Measurements from ENCODE around the gene WNK2.
"Not testable (repeated sequence)": the region's sequence is repeated elsewhere in the genome, so short reads cannot be mapped to it uniquely, and the experiment has no call there.

The WNK2 gene

GRCh38 chr9:93240891-93241334 lies 57.0 kb downstream of the WNK2 start:
- DNase-seq: no peak

GRCh38 chr9:93243112-93243511 lies 59.2 kb downstream of the WNK2 start:
- no peak for DNase-seq

- DNase-seq: no peak
These were observed 60.2 kb downstream of the WNK2 start for GRCh38 chr9:93244101-93244500.

- DNase-seq: no peak
These were observed 60.8 kb downstream of the WNK2 start for GRCh38 chr9:93244510-93245436.

- no peak for DNase-seq
These were observed 61.6 kb downstream of the WNK2 start for GRCh38 chr9:93245437-93245970.

DNA sequence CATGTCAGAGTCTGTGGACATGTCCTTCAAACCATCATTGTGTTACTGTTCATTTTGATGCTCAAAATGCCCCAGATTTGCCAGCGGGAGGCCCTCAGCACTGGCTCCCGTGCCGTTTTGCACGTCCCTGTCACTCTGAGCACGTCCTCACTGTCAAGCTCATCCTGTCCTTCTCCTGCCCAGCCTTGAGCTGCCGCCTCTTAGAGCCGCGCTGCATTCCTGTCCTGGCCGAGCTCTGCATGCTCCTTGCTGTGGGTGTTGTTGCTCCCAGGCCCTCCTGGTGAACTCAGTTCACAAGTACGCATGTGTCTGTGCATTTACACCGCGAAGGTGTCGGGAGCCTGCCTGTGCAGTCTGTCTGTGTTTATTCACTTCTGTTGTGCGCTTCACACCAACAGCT lies 62.2 kb downstream of the WNK2 start:
- no peak for DNase-seq

DNA sequence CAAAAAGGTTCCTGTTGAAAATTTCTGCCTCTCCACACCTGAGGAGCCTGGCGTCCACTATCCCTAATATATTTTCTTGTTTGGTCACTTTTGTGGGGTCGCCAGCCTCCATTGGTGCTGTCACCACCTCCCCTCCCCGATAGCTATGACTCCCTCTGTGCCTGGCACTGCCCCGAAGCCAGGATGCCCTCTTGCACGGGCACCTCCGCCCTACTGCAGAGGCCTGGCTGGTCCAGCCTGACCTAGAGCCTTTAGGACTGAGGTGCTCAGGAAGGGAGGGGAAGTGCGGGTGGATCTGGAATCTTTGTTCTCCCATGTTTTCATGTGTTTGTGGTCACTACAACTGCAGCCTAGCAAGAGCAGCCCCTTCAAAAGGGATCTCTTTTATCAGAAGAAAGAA lies 62.6 kb downstream of the WNK2 start:
- no peak for DNase-seq

DNA sequence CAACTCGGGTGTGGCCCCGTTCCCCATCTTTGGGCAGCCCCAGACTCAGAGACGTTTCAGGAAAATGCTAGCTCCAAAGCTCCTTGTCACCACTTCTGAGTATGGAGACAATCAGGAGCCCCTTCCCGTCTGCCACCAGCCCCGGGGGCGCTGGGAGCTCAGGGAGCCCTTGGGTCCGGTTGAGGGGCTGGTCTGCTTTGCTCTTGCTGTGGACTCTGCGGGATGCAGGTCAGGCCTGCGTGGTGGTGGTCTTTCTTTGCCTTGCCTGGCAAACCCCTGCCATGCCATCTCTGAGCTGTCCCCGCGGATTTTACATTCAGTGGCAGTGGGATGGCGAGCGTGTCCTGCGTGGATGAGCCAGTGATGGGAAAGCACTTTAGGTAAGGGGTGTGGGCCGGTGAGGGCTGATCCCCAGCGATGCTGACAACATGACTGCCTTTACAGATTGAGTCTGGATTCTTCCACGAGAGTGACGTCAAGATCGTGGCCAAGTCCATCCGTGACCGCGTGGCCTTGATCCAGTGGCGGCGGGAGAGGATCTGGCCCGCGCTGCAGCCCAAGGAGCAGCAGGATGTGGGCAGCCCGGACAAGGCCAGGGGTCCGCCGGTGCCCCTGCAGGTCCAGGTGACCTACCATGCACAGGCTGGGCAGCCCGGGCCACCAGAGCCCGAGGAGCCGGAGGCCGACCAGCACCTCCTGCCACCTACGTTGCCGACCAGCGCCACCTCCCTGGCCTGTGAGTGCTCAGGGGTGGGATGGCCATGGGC lies 63.3 kb downstream of the WNK2 start:
- DNase-seq: no peak

DNA sequence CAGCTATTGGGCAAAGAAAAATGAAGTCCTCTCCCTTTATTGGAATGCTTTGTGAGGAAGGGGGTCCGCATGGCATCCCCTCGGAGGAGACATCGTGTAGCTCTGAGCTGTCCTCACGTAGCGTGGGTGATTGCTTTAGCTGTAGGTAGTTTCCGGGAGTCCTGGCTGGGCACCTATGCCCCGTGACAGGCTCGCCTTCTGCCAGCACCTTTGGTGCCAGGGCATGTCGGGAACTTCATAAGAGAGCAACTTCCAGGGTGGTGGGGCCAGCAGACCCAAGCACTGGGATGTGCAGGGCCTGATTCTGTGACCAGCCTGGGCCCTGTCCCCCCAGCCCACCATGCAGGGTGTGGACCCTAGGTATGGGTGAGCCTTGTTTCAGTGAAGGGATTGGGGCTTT lies 64.0 kb downstream of the WNK2 start:
- DNase-seq: no peak

DNA sequence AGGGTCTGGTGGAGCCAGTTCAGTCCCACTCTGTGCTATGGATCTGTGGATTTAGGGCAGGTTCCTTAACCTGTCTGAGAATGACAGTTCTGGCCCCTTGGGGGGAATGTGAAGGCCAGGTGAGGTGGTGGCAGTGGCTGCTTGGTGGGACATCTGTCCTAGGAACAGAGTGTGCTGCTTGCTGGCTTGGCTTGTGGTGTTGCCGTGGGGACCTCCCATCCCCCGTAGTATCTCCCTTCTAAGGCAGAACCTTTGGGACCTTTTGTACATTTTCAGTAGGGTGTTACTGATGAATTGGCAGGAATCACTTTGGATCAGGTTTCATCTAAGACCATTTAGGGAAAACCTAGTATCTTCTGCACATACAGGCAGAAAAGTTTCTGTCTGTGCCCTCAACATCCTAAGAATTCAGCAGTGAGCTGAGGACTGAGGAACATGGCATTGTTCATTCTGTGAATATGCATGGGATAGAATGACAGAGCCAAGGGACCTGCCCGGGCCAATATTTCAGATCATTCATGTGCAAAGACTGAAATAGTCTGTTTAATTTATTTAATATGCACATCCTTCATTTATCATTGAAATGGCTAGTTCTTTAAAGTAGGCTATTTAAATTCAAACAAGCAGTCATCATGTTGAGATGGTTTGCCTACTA lies 64.6 kb downstream of the WNK2 start:
- no peak for DNase-seq

DNA sequence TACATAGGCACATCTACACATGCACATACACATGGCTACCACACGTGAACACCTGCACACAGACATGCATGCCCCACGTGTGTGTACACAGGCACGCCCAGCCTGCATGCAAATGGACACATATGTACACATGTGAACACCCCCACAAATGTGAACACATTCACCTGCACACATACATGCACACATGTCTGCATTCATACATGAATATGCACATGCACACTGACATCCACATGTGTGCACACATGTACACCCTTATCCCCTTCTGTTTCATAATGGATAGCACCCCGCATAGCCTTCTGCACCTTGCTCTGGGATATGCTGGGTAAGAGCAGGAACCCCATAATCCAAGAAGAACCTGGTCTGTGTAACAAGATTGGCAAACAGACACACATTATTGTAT lies 66.2 kb downstream of the WNK2 start:
- DNase-seq: no peak

GRCh38 chr9:93251309-93251708 lies 67.4 kb downstream of the WNK2 start:
- DNase-seq: not testable (repeated sequence)

GRCh38 chr9:93252116-93252780 lies 68.3 kb downstream of the WNK2 start:
- no peak for DNase-seq

DNA sequence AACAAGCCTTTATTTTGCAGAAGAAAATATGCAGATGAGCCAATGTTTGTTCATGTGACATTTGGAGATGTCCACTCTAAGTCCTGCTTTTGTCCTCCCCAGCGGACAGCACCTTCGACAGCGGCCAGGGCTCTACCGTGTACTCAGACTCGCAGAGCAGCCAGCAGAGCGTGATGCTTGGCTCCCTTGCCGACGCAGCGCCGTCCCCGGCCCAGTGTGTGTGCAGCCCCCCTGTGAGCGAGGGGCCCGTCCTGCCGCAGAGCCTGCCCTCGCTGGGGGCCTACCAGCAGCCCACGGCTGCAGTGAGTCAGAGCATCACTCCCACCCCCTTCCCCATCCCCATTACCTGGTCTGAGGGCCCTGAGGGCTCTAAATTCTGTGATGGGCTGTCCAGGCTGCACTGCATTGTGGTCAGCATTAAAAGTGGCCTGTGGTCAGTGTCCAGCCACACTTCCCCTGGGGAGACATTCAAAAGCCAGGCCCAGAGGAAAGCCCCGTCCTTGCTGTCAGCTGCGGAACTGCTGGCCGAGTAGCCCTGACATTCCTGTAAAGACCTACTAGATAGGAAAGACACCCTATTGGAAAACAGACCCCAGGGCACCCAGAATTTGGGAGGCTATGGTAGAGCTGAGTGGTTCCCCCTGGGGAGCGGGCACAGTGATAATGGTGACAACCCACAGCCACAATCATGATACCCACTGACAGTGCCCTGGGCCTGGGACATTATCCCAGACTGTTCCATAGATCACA lies 69.0 kb downstream of the WNK2 start:
- no peak for DNase-seq

GRCh38 chr9:93253633-93254032 lies 69.7 kb downstream of the WNK2 start:
- no peak for DNase-seq

GRCh38 chr9:93254061-93254481 lies 70.1 kb downstream of the WNK2 start:
- no peak for DNase-seq

DNA sequence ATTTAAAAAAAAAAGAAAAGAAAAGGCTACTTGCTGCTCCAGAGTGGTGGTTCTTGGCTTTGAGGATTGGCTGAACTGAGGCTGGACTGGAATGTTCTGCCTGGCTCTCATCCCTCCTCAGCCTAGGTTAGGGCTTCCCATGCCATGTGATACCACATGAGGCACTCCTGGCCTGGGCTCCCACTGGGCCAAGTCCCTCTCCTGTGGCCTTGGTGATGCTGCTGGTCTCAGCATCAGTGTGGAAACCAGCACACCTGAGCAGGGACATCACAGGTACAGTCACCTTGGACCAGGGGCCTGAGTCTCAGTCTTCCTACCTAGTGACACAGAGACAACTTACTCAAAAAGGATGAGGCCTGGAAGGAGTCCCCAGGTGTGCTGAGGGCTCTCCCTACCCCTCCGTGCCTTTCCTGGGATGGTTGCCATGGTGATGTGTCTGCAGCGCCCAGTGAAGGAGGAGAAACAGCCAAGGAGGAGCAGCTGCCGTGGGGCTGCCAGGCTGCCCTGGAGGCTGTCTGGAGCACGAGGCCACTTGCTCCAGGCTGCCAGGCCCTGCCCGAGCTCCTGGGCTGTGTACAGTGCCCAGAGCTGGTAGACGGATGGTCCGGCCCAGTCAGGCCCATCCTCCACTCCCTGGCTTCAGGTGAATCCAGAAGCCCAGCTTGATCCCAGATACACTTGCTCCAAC lies 71.0 kb downstream of the WNK2 start:
- no peak for DNase-seq

DNA sequence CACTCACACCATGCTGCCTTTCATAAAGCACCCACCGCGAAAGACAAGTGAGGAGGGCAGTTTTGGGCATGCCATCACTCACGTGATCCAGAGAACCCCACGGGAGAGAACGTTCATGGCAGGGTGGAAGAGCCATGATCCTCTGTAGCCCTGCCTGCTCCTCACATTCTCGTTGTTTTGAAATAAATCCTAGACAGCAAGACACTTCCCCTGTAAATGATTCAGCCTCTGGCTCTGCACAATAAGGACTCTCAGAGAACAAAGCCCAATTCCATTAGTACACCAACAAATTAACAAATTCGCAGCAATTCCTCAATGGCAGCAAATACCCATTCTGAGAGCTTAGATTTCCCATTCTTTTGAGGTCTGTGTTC lies 71.5 kb downstream of the WNK2 start:
- DNase-seq: no peak

DNA sequence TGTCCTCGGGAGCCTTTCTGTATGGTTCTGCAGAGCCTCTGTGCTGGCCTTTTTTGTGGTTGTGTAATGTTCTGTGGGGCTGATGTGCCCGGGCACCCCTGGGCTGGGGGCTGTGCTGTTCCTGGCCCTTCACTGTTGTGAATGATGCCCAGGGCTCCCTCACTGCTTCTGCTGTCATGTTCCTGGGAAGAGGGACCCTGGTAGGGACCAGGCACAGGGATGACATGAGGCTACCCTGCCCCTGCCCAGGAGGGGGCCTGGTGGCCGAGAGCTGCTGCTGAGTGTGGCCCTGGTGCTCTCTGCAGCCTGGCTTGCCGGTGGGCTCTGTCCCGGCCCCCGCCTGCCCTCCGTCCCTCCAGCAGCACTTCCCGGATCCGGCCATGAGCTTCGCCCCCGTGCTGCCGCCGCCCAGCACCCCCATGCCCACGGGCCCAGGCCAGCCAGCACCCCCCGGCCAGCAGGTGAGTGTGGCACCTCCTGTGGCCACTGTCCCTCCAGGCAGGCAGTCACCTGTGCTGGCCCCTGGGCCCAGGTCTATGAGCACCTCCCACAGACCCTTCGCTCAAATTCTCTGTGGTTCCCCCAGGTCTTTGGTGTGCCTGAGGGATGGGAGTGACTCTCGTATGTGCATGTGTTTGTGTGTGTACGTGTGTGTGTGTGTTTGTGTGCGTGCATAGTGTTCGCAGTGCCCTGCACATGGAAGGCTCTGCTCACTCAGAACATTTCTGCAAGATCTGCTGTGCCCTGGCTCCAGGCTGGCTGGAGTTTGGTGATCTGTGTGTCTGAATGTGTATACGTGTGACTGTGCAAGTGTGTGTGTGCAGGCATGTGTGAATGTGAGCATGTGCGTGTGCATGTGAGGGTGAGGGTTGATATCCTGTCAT lies 72.3 kb downstream of the WNK2 start:
- DNase-seq: no peak

Data from hematopoietic multipotent progenitor cell treated with erythropoietin and hydrocortisone succinate and interleukin-3 and kit ligand, for 4 days (in vitro differentiated cells).